ENCODE data around the gene RARA.
"Not testable (repeated sequence)": the region's sequence is repeated elsewhere in the genome, so short reads cannot be mapped to it uniquely, and the experiment has no call there.

The RARA gene

DNA sequence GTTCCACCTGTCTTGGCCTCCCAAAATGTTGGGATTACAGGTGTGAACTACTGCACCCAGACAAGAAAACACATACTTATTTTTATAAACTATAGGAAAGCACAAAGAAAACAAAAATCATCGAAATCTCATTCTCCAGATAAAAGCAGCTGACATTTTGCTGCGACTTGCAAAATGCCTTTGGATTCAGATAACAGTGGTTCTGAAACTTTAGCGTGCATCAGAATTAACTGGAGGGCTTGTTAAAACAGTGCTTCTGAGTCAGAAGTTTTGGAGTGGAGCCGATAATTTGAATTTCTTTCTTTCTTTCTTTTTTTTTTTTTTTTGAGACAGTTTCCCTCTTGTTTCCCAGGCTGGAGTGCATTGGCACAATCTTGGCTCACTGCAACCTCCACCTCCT lies 73.3 kb downstream of the RARA start:
- FAIRE-seq, result no peak

DNA sequence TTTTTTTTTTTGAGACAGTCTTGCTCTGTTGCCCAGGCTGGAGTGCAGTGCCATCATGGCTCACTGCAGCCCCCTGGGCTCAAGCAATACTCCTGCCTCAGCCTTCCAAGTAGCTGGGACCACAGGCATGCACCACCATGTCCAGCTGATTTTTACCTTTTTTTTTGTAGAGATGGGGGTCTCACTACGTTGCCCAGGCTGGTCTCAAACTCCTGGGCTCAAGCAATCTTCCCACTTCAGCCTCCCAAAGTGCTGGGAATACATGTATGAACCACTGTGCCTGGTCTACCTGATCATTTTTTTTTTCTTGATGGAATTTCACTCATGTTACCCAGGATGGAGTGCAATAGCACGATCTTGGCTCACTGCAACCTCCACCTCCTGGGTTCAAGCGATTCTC lies 77.6 kb downstream of the RARA start:
- FAIRE-seq, result not testable (repeated sequence)

DNA sequence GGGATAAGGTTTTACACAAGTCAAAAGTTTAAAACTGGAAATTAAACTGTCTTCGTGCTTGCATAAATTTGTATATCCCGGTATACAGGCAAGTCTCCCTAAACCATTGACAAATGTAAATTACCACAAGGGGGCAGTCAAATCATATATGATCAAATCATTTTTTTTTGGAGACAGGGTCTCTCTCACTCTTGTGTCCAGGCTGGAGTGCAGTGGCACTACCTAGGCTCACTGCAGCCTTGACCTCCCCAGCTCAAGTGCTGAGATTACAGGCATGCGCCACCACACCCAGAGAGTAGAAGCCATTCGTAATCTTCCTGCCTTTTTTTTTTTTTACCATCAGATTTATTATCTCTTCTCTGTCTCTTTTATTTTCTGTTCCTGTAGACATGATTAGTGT lies 90.2 kb downstream of the RARA start:
- FAIRE-seq, result no peak

DNA sequence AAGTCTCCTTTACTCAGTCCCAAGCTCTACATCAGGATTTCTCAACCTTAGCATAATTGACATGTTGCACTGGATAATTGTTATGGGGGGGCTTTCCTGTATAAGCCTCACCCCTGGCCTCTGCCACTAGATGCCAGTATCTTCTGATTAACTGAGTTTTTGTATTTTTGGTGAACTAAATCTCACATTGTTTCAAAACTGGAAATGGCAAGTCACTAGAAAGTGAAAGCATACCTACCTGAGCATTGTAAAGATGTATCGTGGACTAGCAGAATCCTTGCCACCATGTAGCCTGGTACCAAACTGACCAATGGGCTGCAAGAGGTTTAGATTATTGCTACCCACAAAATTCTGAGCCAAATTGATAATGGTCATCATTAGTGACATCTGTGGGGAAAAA lies 93.7 kb downstream of the RARA start:
- FAIRE-seq, result no peak

DNA sequence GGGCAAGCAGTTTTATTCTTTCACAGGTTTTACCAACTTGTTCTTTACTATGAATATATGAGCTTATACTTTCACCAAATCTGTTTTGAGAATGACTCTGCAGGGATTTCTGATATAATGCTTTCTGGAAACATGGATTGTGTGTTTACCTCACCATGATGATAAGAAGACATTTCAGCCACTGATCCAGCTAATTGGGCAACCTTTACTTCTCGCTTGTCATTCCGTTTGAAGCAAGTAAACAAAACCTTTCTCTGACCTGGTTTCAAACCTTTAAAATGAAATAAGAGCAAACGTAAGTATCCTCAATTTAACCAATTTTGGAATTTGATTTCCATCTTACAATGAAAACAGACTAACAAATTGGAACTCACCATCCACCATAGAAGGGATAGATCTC lies 95.0 kb downstream of the RARA start:
- no peak for FAIRE-seq
